ENCODE measurements around the gene UROC1. TPM values are rescaled to one million over a fixed set of nuclear protein-coding genes. Genes with fewer than 3 reads are reported as not detected.

The UROC1 gene
- total RNA-seq, 6 experiments from 2014 or later = not detected

DNA sequence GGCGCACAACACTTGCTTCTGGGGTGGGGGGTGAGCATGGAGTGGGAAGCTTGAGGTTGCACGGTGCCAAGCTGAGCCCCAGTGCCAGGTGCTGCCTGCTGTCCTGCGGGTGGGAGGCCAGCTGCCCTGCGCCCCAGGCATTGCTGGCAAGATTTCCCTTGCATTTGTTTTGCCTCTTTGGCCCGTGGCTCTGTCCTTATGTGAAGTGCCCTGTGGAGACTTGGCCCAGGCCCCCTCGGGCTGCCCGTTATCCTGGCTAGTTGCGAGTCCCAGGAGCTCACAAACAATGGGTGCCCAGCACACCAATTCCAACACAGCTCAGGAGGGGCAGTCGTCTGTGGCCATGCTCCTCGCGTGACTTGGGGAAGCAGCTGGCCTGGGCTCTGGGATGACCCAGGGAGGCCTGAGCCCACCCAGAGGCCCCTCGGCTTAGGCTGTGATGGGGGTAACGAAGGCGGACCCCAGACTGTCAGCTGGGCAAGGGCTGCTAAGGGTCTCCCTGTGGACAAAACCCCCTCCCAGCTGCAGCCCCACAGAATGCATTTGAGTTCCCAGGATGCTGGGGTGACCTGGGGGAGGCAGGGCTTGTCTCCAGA, 35.2 kb upstream of the UROC1 start:
- no peaks in the 10 kb centered on the region for H3K9me3 Mint-ChIP-seq
- H3K27me3 Mint-ChIP-seq (ENCODE audit: insufficient read depth) = peaks cover 10% of the 10 kb centered on the region
- no peaks in the 10 kb centered on the region for H3K4me1 Mint-ChIP-seq (ENCODE audit: low read depth)
- H3K4me3 Mint-ChIP-seq = no peak overlapping the region
- DNase-seq = no peak
- no peaks in the 10 kb centered on the region for H3K36me3 Mint-ChIP-seq (ENCODE audit: low read depth)
- no peak overlapping the region for H3K27ac Mint-ChIP-seq
- no peak for TF ChIP-seq CTCF (IDR thresholded peaks at IDR 0.05)

- no peak for TF ChIP-seq CTCF (IDR thresholded peaks at IDR 0.05)
- H3K27me3 Mint-ChIP-seq (ENCODE audit: insufficient read depth) = peaks cover 12% of the 10 kb centered on the region
- H3K4me1 Mint-ChIP-seq (ENCODE audit: low read depth) = no peaks in the 10 kb centered on the region
- no peak overlapping the region for H3K4me3 Mint-ChIP-seq
- H3K36me3 Mint-ChIP-seq (ENCODE audit: low read depth) = no peaks in the 10 kb centered on the region
- no peak for DNase-seq
- no peaks in the 10 kb centered on the region for H3K9me3 Mint-ChIP-seq
- H3K27ac Mint-ChIP-seq = no peak overlapping the region
Measured at GRCh38 chr3:126551839-126552687, 34.5 kb upstream of the UROC1 start.

DNA sequence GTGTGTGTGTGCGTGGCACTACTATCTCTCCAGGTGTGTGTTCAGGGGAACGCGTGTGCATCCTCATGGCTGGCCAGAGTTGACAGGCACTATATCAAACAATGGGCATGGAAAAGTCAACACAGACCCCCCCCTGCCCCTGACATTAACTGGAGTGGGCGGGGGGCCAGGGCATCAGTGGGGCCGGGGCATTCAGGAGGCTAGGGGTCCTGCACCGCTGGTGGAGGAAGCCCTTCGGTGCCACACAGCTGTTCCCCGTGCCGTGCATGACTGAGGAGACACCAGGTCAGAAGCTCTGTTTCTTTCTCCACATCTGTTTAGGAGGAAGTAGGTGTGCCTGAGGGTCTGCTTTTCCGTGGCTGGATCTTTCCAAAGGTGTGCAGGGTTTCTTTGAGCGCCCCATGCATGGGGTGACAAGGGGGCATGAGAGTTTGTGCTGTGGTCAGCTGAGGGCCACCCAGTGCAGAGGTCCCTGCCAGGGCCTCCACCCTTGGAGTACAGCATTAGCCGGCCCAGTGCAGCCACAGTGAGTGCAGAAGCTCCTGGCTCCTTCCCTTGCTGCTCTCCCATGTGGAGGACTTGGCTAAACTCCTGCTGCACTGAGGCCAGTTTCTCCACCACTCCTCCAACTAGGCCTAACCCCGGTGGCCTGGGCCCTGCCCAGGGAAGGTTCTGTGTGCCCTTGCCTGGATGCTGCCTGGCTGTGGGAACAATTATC, 33.7 kb upstream of the UROC1 start:
- TF ChIP-seq CTCF (IDR thresholded peaks at IDR 0.05) = no peak
- Mint-ChIP-seq H3K36me3 (ENCODE audit: low read depth) (no peaks in the 10 kb centered on the region), H3K27ac (no peak overlapping the region), H3K4me1 (ENCODE audit: low read depth) (no peaks in the 10 kb centered on the region), H3K4me3 (no peak overlapping the region), H3K27me3 (ENCODE audit: insufficient read depth) (peaks cover 20% of the 10 kb centered on the region), H3K9me3 (no peaks in the 10 kb centered on the region)
- DNase-seq = no peak

- H3K4me1 Mint-ChIP-seq (ENCODE audit: low read depth) = no peaks in the 10 kb centered on the region
- no peak for DNase-seq
- no peaks in the 10 kb centered on the region for H3K9me3 Mint-ChIP-seq
- H3K27ac Mint-ChIP-seq = no peak overlapping the region
- H3K4me3 Mint-ChIP-seq = no peak overlapping the region
- no peak for TF ChIP-seq CTCF (IDR thresholded peaks at IDR 0.05)
- H3K27me3 Mint-ChIP-seq (ENCODE audit: insufficient read depth) = peaks cover 24% of the 10 kb centered on the region
- no peaks in the 10 kb centered on the region for H3K36me3 Mint-ChIP-seq (ENCODE audit: low read depth)
Measured at GRCh38 chr3:126550488-126551051, 33.0 kb upstream of the UROC1 start.

GRCh38 chr3:126549861-126550487, 32.4 kb upstream of the UROC1 start:
- Mint-ChIP-seq H3K4me3 (no peak overlapping the region), H3K36me3 (ENCODE audit: low read depth) (no peaks in the 10 kb centered on the region), H3K4me1 (ENCODE audit: low read depth) (no peaks in the 10 kb centered on the region), H3K27ac (no peak overlapping the region), H3K27me3 (ENCODE audit: insufficient read depth) (peaks cover 27% of the 10 kb centered on the region), H3K9me3 (no peaks in the 10 kb centered on the region)
- no peak for TF ChIP-seq CTCF (IDR thresholded peaks at IDR 0.05)
- no peak for DNase-seq

Data from HFFc6 (cell line).